Measurements from ENCODE around the gene RAET1L. TPM values are rescaled to one million over a fixed set of nuclear protein-coding genes. Genes with fewer than 3 reads are reported as not detected.
"Not testable (repeated sequence)": the region's sequence is repeated elsewhere in the genome, so short reads cannot be mapped to it uniquely, and the experiment has no call there.

The RAET1L gene
- total RNA-seq, 1 experiment from 2014 or later, result not detected

DNA sequence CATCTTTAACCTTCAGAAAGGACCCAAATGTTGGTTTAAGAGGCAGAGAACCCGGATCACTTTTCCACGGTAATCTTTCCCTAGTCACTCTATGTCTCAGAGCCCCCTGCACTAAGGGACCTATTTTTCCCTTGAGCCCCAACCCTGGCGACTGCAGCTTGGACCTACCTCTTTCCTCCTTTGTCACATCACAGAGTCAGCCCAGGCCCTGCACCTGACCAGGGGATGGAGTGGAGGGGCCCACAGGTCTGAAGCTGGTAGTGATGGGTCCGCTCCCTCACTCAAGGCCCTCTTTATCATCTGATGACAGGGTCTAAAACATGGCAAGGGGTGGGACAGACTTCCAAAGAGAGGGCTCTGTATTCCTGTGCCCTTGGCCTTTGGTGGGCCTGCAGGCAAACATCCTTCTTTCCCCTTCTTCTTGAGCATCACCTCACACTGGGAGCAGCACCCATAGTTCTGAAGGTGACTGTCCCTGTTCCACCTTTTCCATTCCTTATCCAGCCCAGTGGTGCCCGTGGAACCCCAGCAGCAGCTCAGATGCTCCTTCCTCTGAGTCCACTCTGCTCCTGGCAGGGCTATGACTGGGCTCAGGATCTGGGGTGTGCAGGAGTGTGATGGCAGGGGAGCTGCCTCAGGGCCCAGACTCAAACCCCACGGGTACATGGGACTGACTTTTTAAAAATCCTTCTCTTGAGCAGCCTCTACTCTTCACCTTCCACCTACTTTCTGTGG, 6.3 kb downstream of the RAET1L start:
- H3K27me3 ChIP-seq (replicated peaks), result peaks cover 11% of the 10 kb centered on the region
- no peak overlapping the region for H3K27ac ChIP-seq

DNA sequence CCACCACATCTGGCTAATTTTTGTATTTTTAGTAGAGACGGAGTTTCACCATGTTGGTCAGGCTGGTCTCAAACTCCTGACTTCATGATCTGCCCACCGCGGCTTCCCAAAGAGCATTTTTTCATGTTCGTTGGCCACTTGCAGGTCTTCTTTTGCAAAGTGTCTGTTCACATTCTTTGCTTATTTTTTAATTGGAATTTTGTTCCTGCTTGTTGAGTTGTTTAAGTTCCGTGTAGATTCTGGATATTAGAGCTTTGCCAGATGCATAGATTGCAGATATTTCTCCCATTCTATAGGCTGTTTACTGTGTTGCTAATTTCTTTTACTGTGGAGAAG, 8.2 kb downstream of the RAET1L start:
- H3K4me3 ChIP-seq; H3K36me3 ChIP-seq; H3K9me3 ChIP-seq (replicated peaks); H3K4me1 ChIP-seq (replicated peaks); H3K27ac ChIP-seq; DNase-seq (ENCODE audit: low read depth in 1 of 2, low spot score in 2 of 2): not testable (repeated sequence)
- peaks cover 17% of the 10 kb centered on the region for H3K27me3 ChIP-seq (replicated peaks)

More for the DNA sequence above, 6.3 kb downstream of the RAET1L start:
- no peak for DNase-seq (ENCODE audit: low read depth in 1 of 2, low spot score in 2 of 2)
- Histone ChIP-seq H3K4me1 (replicated peaks) (no peaks in the 10 kb centered on the region), H3K36me3 (no peaks in the 10 kb centered on the region), H3K4me3 (no peak overlapping the region), H3K9me3 (replicated peaks) (no peaks in the 10 kb centered on the region)

DNA sequence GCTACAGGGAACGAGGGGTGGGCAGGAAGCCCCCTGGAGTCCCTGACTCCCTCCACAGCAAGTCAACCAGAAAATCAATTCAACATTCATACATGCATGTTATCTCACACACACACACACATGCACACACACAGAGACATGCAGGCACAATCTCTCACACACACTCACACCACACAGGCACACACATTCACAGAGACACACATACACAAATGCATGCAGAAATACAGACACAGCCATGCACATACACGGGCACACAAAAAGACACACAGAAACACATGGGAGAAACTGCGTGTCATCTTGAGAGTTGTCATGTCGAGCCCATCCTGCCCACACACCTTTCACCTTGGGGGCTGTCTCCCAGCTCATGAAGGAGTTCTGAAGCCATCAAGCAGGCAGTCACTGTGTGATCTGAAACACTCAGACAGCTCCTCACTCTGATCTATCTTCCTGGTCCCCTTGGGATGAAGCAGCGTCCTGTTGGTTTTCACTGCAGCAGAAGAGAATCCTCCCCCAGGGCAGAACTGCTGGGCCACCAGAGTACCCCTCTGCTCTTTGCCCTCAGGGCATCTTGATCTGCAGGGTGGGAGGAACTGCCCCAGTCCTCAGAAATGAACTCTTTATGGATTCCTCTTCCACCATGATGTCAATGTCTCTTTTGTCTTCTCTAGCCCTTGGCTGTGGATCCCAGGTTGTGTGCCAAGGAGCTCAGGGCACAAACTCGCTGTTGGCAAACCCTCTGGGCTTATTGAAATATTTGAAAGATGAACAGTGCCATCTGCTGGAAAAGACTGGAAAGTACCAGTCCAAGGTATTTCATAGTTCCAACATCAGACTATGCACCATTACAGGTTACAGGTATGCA, 8.8 kb downstream of the RAET1L start:
- Histone ChIP-seq H3K27me3 (replicated peaks) (peaks cover 17% of the 10 kb centered on the region), H3K4me3 (no peak overlapping the region), H3K27ac (no peak overlapping the region), H3K36me3 (no peaks in the 10 kb centered on the region), H3K9me3 (replicated peaks) (no peaks in the 10 kb centered on the region), H3K4me1 (replicated peaks) (no peaks in the 10 kb centered on the region)
- peak in 1 of 2 experiments; percentile 52 for DNase-seq (ENCODE audit: low read depth in 1 of 2, low spot score in 2 of 2)

DNA sequence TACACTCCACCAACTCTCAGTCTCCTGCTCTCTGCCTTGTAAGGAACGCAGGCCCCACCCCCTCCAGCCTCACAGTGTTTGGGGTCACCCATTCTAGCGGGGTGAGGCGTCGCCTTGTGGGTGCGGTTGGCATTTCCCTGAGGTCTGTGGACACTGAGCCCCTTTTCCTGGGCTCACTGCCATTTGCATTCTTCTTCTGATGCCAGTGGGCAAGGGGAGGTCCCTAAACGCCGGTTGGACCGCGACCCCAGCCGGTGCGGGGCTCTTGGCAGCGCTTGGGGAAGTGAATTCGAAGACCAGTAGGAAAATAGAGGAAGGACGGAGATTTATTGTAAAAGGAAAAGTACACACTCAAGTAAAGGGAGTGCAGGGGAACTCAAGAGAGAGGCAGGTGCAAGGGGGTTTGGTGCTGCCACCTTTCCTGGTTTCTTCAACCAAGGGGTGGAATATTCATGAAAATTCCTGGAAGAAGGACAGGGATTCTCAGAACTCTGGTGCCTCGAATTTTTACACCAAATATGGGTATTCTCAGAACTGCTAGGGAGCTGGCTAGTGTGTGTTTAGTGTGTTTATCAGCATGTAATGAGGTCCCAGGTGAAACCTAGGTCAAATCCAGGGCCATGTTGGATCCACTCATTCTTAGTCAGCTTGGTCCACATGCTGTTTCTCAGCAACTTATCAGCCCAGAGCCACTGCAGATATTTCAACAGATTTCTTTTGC, 9.9 kb downstream of the RAET1L start:
- H3K27ac ChIP-seq; H3K9me3 ChIP-seq (replicated peaks); DNase-seq (ENCODE audit: low read depth in 1 of 2, low spot score in 2 of 2); H3K4me1 ChIP-seq (replicated peaks); H3K36me3 ChIP-seq; H3K4me3 ChIP-seq: not testable (repeated sequence)
- H3K27me3 ChIP-seq (replicated peaks), result peaks cover 23% of the 10 kb centered on the region

DNA sequence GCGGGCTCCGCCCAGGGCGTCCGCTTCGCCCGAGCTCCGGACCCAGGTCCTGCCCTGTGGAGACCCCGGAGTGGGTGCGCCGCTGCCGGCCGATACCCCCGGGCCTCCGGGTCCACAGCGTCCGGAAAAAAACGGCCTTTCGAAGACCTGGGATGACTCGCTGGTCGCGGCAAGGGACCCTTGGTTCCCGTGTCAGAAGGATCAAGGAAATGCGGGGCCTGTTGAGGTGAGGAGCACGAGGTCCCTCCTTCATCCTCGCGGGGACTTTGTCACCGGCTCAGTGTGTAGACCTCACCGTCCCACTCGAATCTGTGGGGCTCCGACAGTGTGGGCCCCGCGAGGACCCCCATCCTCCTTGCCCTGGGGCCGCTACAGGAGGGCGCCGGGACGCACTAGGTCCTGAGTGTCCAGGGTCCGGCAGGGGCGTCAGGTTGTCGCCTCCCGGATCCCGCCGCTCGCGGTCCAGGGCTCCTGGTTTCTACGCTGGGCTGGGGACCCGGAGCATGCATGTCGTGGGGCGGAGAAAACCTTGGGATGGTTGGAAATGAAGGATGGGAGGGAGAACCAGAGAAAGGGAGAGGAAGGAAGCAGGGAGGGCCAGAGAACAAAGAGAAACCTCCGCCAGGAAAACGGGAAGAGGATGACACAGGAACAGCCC, 10.6 kb downstream of the RAET1L start:
- H3K4me1 ChIP-seq (replicated peaks); H3K27ac ChIP-seq; H3K36me3 ChIP-seq; DNase-seq (ENCODE audit: low read depth in 1 of 2, low spot score in 2 of 2); H3K4me3 ChIP-seq; H3K9me3 ChIP-seq (replicated peaks): not testable (repeated sequence)
- peaks cover 27% of the 10 kb centered on the region for H3K27me3 ChIP-seq (replicated peaks)

DNA sequence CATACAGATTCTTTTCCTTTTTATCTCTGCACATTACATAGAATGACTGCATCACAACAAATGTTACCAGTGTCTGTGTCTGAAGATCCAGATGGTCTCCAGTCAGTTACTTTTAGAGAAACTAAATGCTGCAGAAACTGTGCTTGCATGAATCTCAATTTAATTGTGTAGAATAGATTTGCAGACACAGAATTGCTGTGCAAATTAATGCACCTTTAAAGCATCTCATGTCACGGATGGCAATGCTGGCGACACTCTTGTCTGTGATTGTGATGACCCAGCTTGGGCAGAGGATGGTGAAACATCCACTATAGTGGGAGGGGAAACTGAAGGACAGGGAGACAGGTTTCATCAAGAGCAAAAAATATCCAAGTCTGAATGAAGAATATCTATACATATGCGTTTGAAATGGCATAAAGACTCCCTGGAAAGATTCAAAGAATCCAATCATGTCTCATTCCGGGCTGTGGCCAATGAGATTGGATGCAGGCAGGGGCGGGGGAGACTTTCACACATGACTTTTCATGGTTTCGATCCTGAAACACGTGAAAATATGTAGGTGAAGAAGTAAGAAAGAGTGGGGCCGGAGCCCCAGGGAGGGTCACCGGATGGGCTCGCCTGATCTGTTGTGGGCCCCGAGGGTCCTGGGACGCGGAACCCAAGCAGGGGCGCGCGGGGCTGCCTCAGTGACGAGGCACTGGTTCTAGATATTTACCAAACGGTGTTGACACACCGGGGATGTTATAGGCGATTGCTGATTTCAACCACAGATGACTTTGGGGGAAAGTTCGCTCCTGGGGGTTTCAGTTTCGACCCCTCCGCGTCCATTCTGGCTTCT, 11.3 kb downstream of the RAET1L start:
- H3K27me3 ChIP-seq (replicated peaks), result peaks cover 27% of the 10 kb centered on the region
- not testable (repeated sequence) for H3K27ac ChIP-seq; H3K9me3 ChIP-seq (replicated peaks); H3K4me3 ChIP-seq; H3K36me3 ChIP-seq; H3K4me1 ChIP-seq (replicated peaks); DNase-seq (ENCODE audit: low read depth in 1 of 2, low spot score in 2 of 2)

DNA sequence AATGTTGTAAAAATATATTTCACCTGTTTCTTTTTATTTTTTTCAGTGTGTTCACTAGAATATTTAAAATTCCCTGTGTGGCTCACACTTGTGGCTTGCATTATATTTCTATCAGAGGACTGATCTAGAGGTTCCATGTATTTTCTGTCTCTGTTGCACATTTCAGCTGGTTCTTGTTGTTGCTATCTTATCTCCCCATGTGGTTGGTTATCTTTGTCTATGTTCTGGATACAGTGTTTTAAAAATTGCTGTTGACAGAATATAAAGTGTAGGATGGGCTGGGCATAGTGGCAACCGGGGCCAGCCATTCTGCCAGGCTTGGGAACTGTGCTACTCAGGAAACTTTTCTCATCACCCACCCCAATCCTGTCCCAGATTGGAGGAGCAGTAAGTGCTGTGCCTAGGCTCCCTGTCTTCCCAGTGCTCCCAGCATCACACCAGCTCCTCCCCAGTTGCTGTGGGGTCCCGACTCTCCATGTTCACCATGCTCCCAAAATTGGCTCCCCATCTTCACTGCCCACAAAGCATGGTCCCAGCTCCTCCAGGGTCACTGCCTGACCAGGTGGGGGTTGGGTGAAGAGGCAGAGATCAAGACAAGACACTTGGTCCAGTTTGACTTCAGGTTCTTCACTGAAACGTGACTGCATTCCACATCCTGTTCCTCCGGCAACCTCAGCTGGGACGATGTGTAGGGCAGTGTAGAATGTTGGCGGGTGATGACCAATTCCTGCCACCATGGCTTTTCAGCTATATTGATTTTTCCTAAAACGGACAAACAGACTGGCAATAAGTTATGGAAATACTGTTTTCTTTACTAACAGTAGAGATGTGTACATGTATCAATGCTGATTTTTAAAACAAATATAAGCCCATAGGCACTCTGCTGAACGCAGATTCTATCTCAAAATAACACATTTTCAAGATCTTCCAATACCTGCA, 12.2 kb downstream of the RAET1L start:
- peaks cover 29% of the 10 kb centered on the region for H3K27me3 ChIP-seq (replicated peaks)
- H3K36me3 ChIP-seq; H3K9me3 ChIP-seq (replicated peaks); DNase-seq (ENCODE audit: low read depth in 1 of 2, low spot score in 2 of 2); H3K4me1 ChIP-seq (replicated peaks); H3K27ac ChIP-seq; H3K4me3 ChIP-seq: not testable (repeated sequence)

DNA sequence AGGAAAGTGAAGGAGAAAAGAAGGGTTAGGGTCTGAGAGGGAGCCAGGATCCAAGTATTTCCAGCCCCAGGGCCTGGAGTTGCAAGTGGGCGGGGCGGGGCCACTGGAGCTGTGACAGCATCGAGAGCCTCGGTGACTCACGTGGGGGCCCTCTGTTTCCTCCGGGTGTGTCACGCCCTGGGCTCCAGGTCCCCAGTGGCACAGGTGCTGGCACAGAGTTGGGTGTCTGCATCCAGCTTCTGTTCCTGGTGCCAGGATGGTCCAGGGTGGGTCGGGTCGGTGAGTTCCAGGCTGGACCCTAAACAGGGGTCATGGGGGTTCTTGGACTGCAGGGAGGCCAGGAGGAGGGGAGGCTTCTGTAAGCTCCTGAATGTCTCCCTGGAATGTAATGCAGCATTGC, 16.7 kb downstream of the RAET1L start:
- Histone ChIP-seq H3K9me3 (replicated peaks) (no peaks in the 10 kb centered on the region), H3K4me1 (replicated peaks) (peaks cover 4% of the 10 kb centered on the region; the same call in 1 of the 2 replicates), H3K27ac (no peak overlapping the region), H3K4me3 (no peak overlapping the region), H3K27me3 (replicated peaks) (peaks cover 19% of the 10 kb centered on the region), H3K36me3 (no peaks in the 10 kb centered on the region)
- no peak for DNase-seq (ENCODE audit: low read depth in 1 of 2, low spot score in 2 of 2)

DNA sequence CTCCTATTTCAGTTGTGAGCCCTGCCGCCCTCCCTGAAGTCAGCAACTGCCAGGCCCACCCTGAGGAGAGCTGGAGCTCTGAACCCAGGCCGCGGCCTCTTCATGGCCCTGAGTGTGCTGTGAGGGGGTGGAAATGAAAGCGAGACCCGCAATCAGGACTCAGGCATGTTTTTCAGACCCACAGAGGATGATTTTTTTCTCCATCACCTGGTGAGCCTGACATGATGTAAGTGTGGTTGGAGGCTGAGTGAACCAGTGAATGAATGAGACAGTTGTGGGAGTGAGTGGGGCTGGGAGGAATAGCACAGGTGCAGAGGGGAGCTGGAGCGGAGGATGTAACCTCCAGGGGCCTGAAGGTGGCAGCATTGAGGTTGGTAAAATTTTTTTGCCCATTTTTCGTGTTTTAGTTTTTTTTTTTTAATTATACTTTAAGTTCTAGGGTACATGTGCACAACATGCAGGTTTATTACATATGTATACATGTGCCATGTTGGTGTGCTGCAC, 18.3 kb downstream of the RAET1L start:
- Histone ChIP-seq H3K36me3 (no peaks in the 10 kb centered on the region), H3K27ac (no peak overlapping the region), H3K27me3 (replicated peaks) (peaks cover 14% of the 10 kb centered on the region), H3K9me3 (replicated peaks) (no peaks in the 10 kb centered on the region), H3K4me3 (no peak overlapping the region), H3K4me1 (replicated peaks) (peaks cover 4% of the 10 kb centered on the region; the same call in 1 of the 2 replicates)
- DNase-seq (ENCODE audit: low read depth in 1 of 2, low spot score in 2 of 2), result no peak

DNA sequence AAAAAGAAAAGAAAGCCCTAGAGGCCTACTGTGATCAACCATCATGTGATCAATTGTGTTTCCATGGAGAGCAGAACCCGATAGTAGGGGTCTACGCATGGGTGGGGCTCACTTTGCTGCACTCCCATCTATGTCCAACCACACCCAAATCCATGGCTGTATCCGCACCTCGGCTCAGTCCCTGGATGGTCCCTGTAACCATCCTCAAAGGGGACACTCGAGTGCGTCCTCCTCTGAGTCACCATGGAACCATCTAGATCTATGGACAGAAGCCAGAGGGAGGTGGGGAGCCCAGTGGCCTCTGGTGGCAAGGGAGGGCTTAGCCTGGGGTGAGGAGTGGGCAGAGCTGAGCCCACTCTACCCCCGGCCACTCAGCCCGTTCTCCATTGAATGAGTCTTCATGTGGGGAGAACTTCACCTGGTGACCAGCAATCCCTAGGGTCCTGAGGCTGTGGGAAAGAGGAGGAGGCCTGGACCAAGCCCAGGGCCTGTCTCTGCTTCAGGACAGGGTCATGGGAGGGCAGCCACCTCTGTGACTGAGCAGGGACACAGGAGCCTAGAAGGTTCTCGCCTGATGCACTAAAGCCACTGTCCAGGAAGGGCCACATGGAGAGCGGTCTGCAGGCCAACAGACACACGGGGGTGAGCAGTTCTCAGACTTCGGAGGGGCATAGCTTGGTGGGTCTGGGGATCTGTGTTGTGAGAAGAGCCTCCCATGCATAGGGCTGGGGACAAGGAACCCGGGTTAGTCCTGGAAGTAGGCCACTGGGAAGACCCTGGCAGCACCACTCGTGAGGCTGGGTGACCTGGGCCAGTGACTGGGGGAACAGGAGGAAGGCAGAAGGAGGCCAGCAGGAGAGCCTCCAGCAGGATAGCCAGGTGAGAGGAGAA, 19.3 kb downstream of the RAET1L start:
- DNase-seq (ENCODE audit: low read depth in 1 of 2, low spot score in 2 of 2), result no peak
- Histone ChIP-seq H3K27me3 (replicated peaks) (peaks cover 9% of the 10 kb centered on the region; the same call in 1 of the 2 replicates), H3K36me3 (no peaks in the 10 kb centered on the region), H3K27ac (no peak overlapping the region), H3K4me1 (replicated peaks) (peaks cover 4% of the 10 kb centered on the region; the same call in 1 of the 2 replicates), H3K4me3 (peak overlapping the region; percentile 49), H3K9me3 (replicated peaks) (no peaks in the 10 kb centered on the region)
